ENCODE measurements around the gene TNFAIP8L2. TPM values are rescaled to one million over a fixed set of nuclear protein-coding genes. Genes with fewer than 3 reads are reported as not detected.

TNFAIP8L2 gene
- 1.7 TPM for polyA plus RNA-seq (ENCODE audit: insufficient read length)

DNA sequence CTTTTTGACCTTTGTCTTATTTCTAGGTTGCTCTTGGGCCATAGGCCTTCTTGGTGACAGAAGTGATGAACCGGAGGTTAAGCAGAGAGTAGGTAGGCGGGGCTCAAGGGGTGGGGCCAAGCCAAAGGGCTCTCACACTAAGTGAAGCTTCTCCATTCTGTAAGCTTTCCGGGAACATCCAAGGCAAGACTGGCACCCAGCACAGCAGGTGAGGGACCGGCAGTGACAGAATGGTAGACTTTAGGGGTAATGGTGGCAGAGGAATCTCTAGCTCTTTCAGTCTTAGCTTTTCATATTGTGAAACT, at the start of gene TNFAIP8L2:
Gene TNFAIP8L2 (plus strand): TSS at position 135 of the 305 bp plus-strand sequence. CDS start 2,049 bp downstream, outside the sequence.
- DNase-seq (ENCODE audit: low read depth) = no peak

DNA sequence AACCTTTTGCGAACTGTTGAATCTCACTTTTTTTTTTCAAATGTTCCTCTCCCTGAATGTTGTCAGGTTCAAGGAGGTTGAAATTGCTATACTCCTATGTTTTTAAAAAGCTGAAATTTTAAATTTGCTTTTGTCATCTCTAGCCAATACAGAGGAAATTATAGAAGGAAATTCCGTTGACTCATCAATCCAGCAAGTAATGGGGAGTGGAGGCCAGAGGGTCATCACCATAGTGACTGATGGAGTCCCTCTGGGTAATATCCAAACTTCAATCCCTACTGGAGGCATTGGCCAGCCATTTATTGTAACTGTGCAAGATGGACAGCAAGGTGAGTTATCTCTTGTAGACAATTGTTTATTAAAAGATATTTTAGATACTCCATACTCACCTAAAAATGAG, 49.6 kb upstream of the TNFAIP8L2 start:
- DNase-seq (ENCODE audit: low read depth) = no peak

DNA sequence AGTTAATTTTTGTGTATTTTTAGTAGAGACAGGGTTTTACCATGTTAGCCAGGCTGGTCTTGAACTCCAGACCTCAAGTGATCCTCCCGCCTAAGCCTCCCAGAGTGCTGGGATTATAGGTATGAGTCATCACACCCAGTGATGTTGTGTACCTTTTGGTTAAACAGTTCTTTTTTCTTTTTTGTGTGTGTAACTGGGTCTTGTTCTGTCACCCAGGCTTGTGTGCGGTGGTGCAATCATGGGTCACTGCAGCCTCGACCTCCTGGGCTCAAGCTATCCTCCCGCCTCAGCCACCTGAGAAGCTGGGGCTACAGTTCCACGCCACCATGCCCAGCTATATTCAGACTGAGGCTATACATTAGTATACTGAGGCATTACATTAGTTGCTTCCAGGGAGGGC, 48.1 kb upstream of the TNFAIP8L2 start:
- DNase-seq (ENCODE audit: low read depth) = no peak

DNA sequence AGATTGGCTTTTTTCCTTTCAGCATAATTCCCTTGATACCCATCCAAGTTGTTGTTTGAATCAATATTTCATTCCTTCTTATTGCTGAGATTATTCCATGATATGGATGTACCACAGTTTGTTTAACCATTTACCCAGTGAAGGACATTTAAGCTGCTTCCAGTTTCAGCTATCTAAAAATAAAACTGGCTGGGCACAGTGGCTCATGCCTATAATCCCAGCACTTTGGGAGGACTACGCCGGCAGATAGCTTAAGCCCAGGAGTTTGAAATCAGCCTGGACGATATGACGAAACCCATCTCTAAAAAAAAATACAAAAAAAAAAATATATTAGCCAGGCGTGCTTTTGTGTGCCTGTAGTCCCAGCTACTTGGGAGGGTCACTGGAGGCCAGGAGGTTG, 42.6 kb upstream of the TNFAIP8L2 start:
- no peak for DNase-seq (ENCODE audit: low read depth)

DNA sequence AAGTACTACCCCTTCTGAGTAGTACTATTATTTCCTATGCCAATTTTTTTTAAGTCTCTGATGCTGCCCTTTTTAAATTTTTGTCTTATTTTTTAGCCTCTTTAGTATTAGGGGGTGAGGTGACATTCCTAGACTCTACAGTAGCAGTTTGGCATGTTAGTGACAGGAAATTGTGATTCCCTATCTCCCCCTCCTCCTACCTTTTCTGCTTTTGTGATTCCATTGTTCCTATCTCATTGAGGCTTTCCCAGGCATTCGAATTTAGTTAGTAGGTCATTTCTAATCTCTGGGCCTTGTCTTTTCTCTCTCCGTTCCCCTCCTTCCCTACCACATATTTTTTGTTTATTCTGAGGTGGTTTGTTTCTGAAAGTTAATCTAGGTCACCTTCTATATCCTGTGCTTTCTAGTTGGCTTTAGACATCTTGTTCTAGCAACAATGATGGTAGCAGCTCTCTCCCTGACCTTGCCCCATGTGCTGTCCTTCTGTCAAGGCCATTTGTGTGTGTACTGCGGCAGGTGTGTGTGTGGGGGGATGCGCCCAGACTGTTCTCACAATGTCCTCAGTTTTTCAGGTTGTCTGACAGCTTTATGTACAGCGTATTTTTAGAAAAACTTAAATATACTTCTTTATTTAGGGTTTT, 31.6 kb upstream of the TNFAIP8L2 start:
- no peak for DNase-seq (ENCODE audit: low read depth)

DNA sequence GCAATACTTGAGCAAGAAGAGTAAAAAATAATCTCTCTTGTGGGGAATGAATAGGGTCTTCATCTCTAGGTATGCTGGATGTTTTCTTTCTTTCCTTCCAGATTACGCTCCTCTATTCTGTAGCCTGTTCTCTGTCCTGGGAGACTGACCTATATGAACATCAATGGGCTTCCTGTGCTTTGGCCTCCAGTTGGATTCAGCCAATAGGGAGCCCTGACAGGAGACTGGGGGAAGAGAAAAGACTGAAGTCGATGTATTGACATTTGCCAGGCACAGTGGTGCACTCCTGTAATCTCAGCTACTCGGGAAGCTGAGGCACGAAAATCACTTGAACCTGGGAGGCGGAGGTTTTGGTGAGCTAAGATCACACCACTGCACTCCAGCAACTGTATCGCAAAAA, 27.6 kb upstream of the TNFAIP8L2 start:
- no peak for DNase-seq (ENCODE audit: low read depth)

DNA sequence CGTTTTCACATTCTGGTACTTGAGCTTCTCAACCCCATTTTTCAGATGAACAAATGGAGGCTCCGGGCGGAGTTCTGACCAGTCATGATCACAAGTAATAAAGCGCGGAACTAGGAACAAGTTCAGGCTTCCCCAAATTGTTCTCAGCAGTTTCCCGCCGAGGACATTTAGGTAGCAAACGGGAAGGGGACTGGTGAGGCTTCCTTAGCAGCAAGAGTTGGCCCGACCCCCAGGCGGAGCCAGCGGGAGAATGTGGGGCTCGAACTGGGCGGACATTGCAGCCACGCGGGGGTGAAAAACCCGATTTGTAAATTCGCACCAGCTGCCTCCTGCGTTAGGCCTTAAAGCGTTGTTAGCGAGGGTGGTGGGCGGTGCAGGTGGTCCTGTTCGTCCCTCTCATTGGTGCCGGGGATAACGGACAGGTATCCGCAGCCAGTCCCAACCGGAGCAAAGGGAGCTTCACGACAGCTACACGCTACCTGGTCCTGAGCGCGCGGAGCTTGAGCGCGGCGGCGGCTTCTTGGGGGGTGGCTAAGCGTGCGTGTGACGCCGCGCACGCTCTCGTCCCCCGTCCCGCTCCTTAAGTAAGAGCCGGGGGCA, 25.4 kb upstream of the TNFAIP8L2 start:
- DNase-seq (ENCODE audit: low read depth) = peak; percentile 63

DNA sequence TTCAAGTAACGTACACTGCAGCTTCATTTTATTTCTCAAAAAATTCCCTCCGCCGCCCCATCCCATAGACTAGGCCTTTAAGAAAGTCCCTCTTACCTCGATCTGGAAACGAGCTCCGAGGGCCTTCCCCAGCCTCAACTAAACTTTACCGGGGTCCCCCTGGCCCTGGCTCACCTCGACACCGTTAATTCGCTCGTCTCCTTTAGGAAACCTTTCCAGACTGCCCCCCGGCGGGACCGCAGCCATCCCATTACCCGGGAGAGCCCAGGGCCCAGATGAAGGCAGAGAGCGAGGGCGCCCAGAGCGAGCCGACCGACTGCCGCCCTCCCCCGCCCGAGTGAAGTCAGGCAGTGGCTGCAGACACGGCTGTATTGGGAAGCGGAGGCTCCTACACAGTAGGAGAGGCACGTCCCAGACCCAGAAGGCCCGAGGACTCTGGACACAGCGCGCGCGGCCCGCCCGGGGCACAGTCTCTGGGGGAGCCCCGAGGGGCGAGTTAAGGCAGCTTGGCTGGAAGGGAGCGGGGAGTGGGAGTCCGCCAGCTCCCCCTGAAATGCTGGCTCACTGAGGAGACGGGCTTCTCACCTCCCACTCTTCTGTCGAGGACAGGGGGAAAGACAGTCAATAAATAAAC, 24.6 kb upstream of the TNFAIP8L2 start:
- DNase-seq (ENCODE audit: low read depth) = no peak

DNA sequence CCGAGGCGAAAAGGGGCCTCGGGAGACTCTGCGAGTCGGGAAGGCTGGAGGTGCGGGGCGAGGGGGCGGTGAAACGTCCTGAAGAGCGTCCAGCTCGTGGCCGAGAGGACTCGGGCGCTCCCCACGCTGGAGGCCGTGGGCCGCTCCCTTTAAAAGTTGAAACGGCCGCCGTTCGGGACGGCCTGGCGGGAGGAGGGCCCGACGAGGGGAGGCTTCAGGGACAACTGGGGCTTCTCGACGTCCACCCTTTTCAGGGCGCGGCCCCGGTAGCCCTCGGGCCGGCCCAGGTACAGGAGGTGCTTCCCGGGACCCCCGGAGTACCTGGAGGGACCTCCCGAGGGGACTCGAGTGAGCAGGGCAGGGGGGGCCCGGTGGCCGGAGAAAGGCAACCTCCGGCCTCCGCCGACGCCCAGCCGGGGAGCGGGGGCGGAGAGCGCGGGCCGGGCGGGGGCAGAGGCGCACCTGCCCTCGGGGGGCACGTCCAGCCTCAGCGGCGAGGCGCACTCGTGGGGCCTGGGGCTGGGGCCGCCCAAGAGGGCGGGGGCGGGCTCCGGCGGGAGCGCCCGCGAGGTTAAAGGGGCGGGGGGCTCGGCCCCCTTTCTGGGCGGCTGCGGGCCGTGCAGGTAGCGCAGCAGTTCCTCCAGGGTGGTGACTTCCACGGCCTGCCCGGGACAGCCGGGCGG, 24.0 kb upstream of the TNFAIP8L2 start:
- no peak for DNase-seq (ENCODE audit: low read depth)

DNA sequence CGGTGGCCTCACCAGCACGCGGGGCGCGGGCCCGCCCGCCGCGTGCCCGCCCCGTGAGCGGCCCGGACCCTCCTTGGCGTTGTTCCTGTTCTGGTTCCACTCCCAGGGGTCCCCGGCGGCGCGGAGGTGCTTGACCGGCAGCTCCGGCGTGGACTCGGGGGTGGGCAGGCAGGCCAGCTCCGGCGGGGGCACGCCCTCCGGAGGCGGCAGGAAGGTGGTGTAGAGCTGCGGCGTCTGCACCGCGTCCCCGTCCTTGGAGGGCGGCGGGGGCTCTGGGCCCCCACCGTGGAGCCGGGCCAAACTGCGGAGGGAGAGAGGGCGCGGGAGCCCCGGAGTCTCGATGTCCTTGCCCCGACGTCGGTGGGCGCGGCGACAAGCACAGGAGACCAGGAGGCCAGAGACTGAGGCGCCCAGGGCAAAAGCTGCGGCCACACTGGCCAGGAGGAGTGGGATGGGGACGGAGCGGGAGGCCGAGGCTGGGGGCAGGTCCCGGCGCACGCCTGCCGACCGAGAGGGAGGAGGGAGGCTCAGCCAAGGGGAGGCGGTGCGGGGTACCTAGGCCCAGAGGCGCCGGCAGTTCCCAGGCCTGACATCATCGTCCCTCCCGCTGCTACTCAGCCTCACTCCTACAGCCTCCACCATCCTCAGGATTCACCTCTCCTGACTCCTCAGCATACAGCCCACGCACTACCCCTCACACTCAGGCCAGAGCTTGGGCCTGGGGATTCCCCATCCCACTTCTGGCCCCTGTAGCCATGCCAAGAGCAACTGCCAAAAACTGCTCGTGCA, 23.2 kb upstream of the TNFAIP8L2 start:
- no peak for DNase-seq (ENCODE audit: low read depth)

DNA sequence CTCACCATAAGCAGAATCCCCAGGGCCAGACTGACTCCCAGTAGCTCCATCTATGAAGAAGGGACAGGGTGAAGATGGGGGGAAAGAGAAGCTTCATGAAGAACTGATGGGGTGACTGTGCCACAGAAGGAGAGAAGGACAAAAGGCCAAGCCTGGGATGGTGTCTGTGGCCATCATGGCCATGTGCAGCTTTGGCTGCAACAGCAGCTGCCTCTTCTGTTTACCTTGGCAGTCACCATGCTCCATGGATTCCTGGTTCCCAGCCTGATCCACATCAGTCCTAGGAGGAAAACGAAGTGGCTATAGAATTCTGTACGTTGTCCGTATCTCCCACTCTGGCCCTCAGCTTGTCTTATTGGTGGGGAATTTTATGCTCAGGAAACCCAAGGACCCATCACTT, 22.1 kb upstream of the TNFAIP8L2 start:
- no peak for DNase-seq (ENCODE audit: low read depth)

DNA sequence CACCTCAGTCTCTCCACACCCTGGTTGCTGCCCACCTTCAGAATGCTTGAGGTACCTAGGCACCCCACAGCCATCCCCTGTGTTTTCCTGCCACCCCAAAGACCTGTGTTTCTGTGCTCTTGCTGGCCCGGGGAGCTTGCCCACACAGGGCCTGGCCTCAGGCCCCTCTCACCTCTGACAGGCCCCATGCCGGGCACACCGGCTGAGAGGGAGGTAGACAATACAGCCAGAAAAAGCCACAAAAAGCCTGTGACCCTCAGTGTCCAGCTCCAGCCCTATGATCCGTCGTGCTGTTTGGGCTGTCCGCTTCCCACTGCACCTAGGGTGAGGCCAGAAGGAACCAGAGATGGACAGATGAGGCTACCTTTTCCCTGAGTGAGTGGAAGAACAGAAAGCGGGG, 21.5 kb upstream of the TNFAIP8L2 start:
- no peak for DNase-seq (ENCODE audit: low read depth)

DNA sequence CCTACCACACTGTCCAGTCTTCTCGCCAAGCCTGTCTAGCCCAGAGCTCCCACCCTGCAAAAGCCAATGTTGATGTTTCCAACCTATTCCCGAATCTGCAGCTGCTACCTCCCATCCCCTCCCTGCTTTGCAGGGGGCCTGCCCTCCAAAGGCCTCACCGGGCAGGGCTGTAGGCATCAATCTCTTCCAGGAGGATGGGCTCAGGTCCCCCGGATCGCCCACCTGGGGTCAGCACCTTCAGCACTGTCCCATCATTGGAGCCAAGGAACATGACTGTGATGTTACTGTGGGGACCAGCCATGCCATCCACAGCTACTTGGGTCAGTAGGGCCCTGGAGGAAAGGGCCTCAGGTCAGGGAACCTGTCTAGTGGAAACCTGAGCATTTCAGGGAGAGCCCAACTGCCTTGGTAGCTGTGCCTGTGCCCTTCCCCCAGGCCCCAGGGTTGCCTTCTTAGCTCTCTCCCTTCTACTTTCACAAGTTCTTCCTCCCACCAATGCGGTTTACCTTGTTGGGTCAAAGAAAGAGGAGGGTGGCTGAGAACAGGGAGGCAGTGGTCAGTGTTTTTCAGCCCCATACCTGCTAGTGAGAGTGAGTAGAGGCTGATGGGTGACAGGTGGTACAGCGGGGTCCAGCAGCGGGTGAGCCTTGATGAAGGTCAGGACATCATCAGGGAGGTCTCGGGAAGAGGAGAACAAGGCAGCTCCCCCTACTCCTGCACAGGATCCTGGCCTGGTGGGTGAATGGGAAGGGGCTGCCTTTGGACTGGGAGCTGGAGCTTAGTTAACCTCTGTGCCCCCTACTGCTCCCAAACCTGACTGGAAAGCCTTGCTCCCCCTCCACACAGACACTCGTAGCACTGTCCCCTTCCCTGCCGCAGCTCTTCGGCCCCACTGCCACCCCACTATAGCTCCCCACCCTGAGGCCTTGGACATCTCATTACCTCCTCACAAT, 20.7 kb upstream of the TNFAIP8L2 start:
- no peak for DNase-seq (ENCODE audit: low read depth)

DNA sequence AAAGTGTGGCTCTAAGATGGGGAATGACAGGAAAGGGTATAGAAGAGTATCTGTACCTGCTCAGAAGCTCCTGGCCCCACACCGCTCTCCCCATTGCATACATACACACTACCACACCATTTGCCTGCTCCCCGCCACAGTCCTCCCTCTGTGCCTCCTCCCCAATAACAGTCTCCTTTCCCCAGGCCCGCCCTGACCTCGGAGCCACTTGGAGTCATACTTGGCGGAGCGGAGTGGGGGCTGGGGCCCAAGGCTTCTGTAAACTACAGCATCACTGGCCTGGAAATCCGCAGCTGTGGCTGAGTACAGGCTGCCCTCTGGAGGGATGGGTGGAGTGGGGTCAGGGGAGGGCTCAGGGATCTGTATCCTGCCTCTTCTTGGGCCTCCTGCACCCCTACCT, 18.7 kb upstream of the TNFAIP8L2 start:
- DNase-seq (ENCODE audit: low read depth) = no peak

DNA sequence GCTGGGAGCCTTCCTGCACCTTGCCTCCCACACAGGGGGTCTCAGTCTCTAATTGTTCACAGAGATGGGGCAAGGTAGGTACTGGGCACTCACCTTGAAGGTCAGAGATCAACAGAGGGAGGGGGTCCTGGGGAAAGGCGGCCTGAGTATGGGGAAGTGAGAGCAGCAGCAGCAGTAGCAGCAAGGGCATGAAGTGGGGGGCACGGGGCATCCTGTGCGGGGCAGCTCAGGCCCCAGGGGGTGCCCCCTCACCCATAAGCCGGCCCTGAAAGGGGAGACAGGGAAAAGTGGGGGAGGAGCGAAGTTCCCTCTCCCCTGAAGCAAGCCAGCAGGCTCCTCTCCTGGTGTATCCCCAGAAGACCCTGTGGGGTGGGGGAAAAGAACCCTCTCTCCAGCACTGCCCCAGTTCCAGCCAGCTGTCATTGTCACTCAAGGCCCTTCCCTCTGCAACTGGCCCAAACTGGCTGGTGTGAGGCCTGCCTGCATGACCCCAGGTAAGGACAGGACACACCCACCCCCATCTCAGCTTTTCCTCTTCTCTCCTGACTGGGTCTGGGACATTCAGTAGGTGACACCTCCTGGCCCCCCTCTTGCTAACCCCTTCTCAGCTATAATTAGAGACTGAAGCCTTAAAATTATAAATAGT, 13.9 kb upstream of the TNFAIP8L2 start:
- no peak for DNase-seq (ENCODE audit: low read depth)

DNA sequence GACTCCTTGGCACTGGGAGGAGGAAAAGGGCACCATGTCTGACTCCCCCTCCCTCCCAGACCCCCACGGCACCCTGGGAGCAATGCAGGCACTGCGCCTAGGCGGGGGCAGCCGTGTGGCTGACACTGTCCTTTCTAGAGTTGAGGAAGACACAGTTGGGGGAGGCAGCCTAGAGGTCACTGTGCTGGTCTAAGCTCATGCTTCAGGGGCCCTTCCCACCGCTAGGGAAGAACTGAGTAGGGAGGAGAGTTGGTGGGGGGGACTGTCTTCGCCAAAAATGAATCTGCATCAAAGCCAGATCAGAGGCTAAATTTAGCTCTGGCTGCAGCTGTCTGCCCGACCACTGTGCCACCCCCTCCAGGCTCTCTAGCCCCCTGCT, 13.4 kb upstream of the TNFAIP8L2 start:
- DNase-seq (ENCODE audit: low read depth) = no peak

DNA sequence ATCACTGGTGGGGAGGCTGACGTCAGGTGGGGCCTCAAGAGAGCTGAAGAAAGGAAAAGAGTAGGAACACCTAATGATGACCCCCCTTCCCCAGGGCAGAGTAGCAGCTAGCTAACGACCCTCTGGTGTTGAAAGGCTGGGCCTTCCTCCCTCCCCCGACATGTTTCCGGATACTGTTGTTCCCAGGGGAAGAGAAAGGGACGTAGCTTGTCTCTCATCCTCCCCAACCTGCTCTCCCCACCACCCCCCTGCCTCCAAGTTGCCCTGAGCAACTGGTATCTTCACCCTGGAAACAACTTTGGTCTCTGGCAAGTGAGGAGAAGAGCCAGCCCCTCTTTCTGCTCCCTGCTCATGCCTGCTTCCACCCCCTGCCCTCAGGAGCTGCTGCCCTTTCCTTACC, 12.5 kb upstream of the TNFAIP8L2 start:
- DNase-seq (ENCODE audit: low read depth) = no peak

DNA sequence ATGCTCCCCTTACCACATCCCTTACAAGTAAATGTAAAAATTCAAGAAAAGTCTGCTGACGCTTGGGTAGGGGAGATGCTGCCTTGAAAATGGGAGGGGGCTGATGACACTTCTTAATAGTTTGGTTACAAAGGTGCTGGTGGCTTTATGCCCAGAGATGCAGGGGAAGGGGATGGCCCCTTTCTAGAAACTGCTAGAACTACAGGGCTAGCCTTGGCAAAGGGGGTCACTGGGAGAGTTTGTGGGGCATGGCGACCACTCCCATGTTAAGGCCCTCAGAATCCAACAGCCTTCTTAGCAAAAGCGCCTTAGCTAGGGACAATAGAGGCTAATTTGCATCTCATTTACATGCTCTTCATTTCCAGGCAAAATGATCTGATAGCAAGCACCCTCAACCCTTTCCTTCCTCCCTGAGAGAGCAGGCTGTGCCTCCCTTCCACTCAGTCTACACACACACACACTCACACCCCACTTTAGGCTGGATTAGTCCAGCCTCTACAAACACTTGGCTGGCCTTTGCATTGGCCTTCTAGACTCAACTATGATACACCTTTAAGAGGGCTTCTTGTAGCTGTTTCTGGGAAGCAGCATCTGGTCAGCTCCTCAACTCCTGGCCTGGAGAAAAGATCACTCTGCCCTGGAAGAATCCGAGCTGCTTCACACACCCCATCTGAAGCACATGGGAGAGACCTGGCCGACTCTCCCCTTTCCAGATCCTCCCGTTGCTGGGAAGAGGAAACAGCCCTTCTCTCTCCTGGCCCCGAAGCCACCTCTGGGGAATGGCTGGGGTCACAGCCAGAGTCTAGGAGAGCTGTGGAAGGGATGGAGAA, 11.8 kb upstream of the TNFAIP8L2 start:
- DNase-seq (ENCODE audit: low read depth) = no peak

DNA sequence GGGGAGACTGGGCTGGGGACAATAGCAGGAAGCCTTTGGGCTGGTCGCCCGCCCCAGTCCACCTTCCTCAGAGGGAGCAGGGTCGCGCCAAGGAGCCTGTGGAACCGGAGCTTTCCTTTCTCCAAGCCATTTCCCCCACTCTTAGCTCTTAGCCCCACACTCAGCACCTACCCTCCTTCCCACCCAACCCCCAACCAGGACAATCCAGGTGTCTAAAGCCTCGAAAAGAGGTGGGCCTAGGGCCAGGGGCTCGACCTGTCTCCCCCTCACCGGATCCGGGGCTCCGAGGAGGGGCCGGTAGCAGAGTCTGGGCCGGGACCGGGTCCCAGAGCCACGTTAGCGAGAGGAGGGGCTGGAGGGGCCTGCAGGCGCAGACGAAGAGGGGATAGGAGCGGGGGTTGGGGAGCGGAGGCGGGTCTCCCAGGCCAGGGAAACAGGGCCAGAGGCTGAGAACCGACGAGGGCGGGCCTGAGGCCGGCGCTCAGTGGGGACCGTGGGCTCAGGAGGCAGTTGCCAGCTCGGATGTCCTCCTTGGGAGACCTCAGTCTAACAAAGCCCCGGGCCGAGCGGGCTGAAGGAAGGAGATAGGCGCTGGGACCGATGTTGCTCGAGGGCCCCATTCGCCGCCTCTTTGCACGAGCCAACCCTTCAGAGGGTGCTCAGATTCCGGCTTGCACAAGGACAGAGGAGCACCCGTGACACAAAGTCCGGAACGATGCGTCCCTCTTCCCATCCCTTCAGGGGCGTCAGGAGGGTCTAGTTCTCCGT, 11.0 kb upstream of the TNFAIP8L2 start:
- DNase-seq (ENCODE audit: low read depth) = no peak

All from forelimb muscle (tissue), 1 donor.